KOPT-K1 (cell line): ENCODE data around the gene SLC39A11.

Source experiments
- H3K27ac ChIP-seq: fragments of 200-600 bp; sonication (generic); 2 replicates; pipeline ENCODE4 v1.5.1; 2016; ENCODE audit warnings: antibody characterized with exemption, mild to moderate bottlenecking, low read depth, low read length; ENCODE audit not compliant: poor library complexity, severe bottlenecking
- H3K36me3 ChIP-seq: fragments of 200-600 bp; sonication (generic); 2 replicates; pipeline ENCODE4 v1.5.1; 2017; ENCODE audit warnings: antibody characterized with exemption, mild to moderate bottlenecking, low read length, moderate library complexity; ENCODE audit not compliant: insufficient read depth
- H3K9me3 ChIP-seq: fragments of 200-600 bp; sonication (generic); 2 replicates; pipeline ENCODE4 v1.5.1; 2017; ENCODE audit warnings: antibody characterized with exemption, low read length, mild to moderate bottlenecking; ENCODE audit not compliant: insufficient read depth, poor library complexity, severe bottlenecking

Gene SLC39A11

GRCh38 chr17:72982680-72983079 lies 109.8 kb downstream of the SLC39A11 start:
- no peak overlapping the region for H3K27ac ChIP-seq
- no peaks in the 10 kb centered on the region for H3K36me3 ChIP-seq
- H3K9me3 ChIP-seq = no peaks in the 10 kb centered on the region

- Histone ChIP-seq H3K36me3 (no peaks in the 10 kb centered on the region), H3K9me3 (no peaks in the 10 kb centered on the region), H3K27ac (no peak overlapping the region)
Measured at GRCh38 chr17:72978593-72979218, 113.8 kb downstream of the SLC39A11 start.

- H3K27ac ChIP-seq = no peak overlapping the region
Measured at GRCh38 chr17:72977771-72978417, 114.6 kb downstream of the SLC39A11 start.

GRCh38 chr17:72976971-72977770 lies 115.3 kb downstream of the SLC39A11 start:
- no peak overlapping the region for H3K27ac ChIP-seq

More at GRCh38 chr17:72977771-72978417, 114.6 kb downstream of the SLC39A11 start:
- H3K9me3 ChIP-seq = no peaks in the 10 kb centered on the region
- H3K36me3 ChIP-seq = no peaks in the 10 kb centered on the region

GRCh38 chr17:72975509-72975908 lies 117.0 kb downstream of the SLC39A11 start:
- H3K9me3 ChIP-seq = no peaks in the 10 kb centered on the region
- no peak overlapping the region for H3K27ac ChIP-seq
- no peaks in the 10 kb centered on the region for H3K36me3 ChIP-seq

More at GRCh38 chr17:72976971-72977770, 115.3 kb downstream of the SLC39A11 start:
- H3K9me3 ChIP-seq = no peaks in the 10 kb centered on the region
- no peaks in the 10 kb centered on the region for H3K36me3 ChIP-seq

- Histone ChIP-seq H3K27ac (no peak overlapping the region), H3K9me3 (no peaks in the 10 kb centered on the region), H3K36me3 (no peaks in the 10 kb centered on the region)
Measured at GRCh38 chr17:72974605-72975232, 117.8 kb downstream of the SLC39A11 start.

- no peak overlapping the region for H3K27ac ChIP-seq
- no peaks in the 10 kb centered on the region for H3K36me3 ChIP-seq
- no peaks in the 10 kb centered on the region for H3K9me3 ChIP-seq
Measured at GRCh38 chr17:72972263-72972951, 120.1 kb downstream of the SLC39A11 start.

- H3K9me3 ChIP-seq = no peaks in the 10 kb centered on the region
- no peaks in the 10 kb centered on the region for H3K36me3 ChIP-seq
- H3K27ac ChIP-seq = no peak overlapping the region
Measured at GRCh38 chr17:72971226-72971880, 121.1 kb downstream of the SLC39A11 start.

- Histone ChIP-seq H3K27ac (no peak overlapping the region), H3K9me3 (no peaks in the 10 kb centered on the region), H3K36me3 (no peaks in the 10 kb centered on the region)
Measured at GRCh38 chr17:72970797-72971196, 121.7 kb downstream of the SLC39A11 start.

- Histone ChIP-seq H3K36me3 (no peaks in the 10 kb centered on the region), H3K9me3 (no peaks in the 10 kb centered on the region), H3K27ac (no peak overlapping the region)
Measured at GRCh38 chr17:72970246-72970645, 122.2 kb downstream of the SLC39A11 start.

- Histone ChIP-seq H3K36me3 (no peaks in the 10 kb centered on the region), H3K9me3 (no peaks in the 10 kb centered on the region), H3K27ac (no peak overlapping the region)
Measured at GRCh38 chr17:72969293-72969906, 123.1 kb downstream of the SLC39A11 start.

GRCh38 chr17:72968798-72969197 lies 123.7 kb downstream of the SLC39A11 start:
- Histone ChIP-seq H3K27ac (no peak overlapping the region), H3K9me3 (no peaks in the 10 kb centered on the region), H3K36me3 (no peaks in the 10 kb centered on the region)

GRCh38 chr17:72967977-72968585 lies 124.4 kb downstream of the SLC39A11 start:
- no peak overlapping the region for H3K27ac ChIP-seq
- H3K9me3 ChIP-seq = no peaks in the 10 kb centered on the region
- H3K36me3 ChIP-seq = no peaks in the 10 kb centered on the region
